Transverse colon (tissue), 4 donors: ENCODE measurements around the gene FOXK2.

Experiments used
- POLR2AphosphoS5 ChIP-seq, 3 donors: sonication (generic); formaldehyde crosslinking; IDR thresholded peaks; one replicate each; pipeline ENCODE4 v1.6.1; 2016; ENCODE audit warnings: antibody characterized with exemption in 3 of 3
- TF ChIP-seq, protein P1 (sequence below), 5 experiments: fragments of 200-600 bp in 3 of 5; fragments of 450-650 bp in 2 of 5; sonication (generic) in 3 of 5; IDR thresholded peaks; 1 replicate in 2 of 5; 2 replicates in 3 of 5; pipeline ENCODE4 v1.5.1; 2016 to 2017; ENCODE audit warnings: antibody characterized with exemption in 5 of 5, inconsistent platforms in 3 of 5, mild to moderate bottlenecking in 2 of 5, moderate library complexity in 1 of 5

DNA sequence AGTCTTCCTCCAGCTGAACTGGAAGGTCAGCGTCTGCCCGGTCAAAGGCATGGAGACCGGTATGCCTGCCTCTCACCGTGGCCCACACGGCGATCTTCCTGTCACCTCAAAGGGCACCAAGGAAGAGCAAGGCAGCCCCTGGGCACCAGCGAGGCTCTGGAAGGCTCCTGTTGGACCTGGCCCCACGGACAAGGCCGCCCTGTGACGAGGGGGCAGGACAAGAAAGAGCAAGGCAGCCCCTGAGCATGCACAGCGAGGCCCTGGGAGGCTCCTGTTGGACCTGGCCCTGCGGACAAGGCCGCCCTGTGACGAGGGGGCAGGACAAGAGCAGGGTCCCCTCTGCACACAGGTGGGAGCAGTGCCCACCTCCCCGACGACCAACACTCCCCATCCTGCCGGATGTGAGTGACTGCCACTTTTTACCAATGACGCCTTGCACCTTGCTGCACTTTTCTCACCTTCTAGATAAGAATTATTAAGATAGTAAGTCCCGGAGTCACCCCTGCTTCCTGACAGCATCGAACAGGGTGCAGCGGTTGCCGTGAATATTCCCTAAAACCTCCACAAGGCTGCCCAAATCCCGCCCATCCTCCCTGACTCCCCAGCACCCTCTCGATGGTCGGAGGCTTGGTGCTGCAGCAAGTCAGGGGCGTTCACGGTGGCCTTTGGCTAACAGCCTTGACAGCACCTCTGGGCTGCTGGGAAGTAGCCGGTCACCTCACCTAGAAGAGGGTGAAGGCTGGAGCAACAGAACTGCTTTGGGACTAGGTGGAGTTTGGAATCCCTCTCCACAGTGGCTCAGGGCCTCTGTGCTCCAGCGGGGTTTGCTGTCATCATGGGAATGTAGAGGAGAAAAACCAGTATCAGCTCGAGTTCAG is 134.4 kb downstream of the FOXK2 start:
- TF ChIP-seq, protein P1, sequence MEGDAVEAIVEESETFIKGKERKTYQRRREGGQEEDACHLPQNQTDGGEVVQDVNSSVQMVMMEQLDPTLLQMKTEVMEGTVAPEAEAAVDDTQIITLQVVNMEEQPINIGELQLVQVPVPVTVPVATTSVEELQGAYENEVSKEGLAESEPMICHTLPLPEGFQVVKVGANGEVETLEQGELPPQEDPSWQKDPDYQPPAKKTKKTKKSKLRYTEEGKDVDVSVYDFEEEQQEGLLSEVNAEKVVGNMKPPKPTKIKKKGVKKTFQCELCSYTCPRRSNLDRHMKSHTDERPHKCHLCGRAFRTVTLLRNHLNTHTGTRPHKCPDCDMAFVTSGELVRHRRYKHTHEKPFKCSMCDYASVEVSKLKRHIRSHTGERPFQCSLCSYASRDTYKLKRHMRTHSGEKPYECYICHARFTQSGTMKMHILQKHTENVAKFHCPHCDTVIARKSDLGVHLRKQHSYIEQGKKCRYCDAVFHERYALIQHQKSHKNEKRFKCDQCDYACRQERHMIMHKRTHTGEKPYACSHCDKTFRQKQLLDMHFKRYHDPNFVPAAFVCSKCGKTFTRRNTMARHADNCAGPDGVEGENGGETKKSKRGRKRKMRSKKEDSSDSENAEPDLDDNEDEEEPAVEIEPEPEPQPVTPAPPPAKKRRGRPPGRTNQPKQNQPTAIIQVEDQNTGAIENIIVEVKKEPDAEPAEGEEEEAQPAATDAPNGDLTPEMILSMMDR (IDR thresholded peaks at IDR 0.05) = no peak
- TF ChIP-seq POLR2AphosphoS5 (IDR thresholded peaks at IDR 0.05) = no peak
